Mesothelial cell of epicardium (in vitro differentiated cells): Measurements from ENCODE around the gene NUTF2. TPM values are rescaled to one million over a fixed set of nuclear protein-coding genes. Genes with fewer than 3 reads are reported as not detected.

Experiments
- DNase-seq, 2 experiments: peaks; one replicate each; pipeline ENCODE4 v3.0.0; 2021; ENCODE audit warnings: low spot score in 2 of 2; ENCODE audit not compliant: unreplicated experiment in 2 of 2
- H3K27ac Mint-ChIP-seq: 2 replicates; pipeline ENCODE4 v1.8.0; 2021; ENCODE audit warnings: mixed read lengths
- H3K27me3 Mint-ChIP-seq: 2 replicates; pipeline ENCODE4 v1.8.0; 2021; ENCODE audit warnings: low read depth, mixed read lengths
- H3K36me3 Mint-ChIP-seq: 2 replicates; pipeline ENCODE4 v1.8.0; 2021; ENCODE audit warnings: mixed read lengths
- H3K4me1 Mint-ChIP-seq: 2 replicates; pipeline ENCODE4 v1.8.0; 2021; ENCODE audit warnings: mixed read lengths
- H3K4me3 Mint-ChIP-seq: 2 replicates; pipeline ENCODE4 v1.8.0; 2021; ENCODE audit warnings: mild to moderate bottlenecking, moderate library complexity, mixed read lengths
- H3K9me3 Mint-ChIP-seq: 2 replicates; pipeline ENCODE4 v1.8.0; 2021; ENCODE audit warnings: mixed read lengths
- total RNA-seq: library from RNA; stranded (reverse); gene quantifications from 3 replicates; pipeline ENCODE4 v1.2.1, GENCODE V29; 2021
- TF ChIP-seq, protein P1 (sequence below): fragments of 200-600 bp; sonication (generic); IDR thresholded peaks from one replicate; pipeline ENCODE4 v1.5.0; 2021; ENCODE audit warnings: antibody characterized with exemption; ENCODE audit not compliant: unreplicated experiment

The NUTF2 gene
- total RNA-seq, 1 donor from 2014 or later, result 130 TPM

GRCh38 chr16:67814567-67814966, 32.2 kb upstream of the NUTF2 start:
- Mint-ChIP-seq H3K4me3 (no peak overlapping the region), H3K36me3 (no peaks in the 10 kb centered on the region), H3K4me1 (peaks cover 2% of the 10 kb centered on the region), H3K9me3 (no peaks in the 10 kb centered on the region), H3K27me3 (no peaks in the 10 kb centered on the region), H3K27ac (no peak overlapping the region)
- TF ChIP-seq, protein P1, sequence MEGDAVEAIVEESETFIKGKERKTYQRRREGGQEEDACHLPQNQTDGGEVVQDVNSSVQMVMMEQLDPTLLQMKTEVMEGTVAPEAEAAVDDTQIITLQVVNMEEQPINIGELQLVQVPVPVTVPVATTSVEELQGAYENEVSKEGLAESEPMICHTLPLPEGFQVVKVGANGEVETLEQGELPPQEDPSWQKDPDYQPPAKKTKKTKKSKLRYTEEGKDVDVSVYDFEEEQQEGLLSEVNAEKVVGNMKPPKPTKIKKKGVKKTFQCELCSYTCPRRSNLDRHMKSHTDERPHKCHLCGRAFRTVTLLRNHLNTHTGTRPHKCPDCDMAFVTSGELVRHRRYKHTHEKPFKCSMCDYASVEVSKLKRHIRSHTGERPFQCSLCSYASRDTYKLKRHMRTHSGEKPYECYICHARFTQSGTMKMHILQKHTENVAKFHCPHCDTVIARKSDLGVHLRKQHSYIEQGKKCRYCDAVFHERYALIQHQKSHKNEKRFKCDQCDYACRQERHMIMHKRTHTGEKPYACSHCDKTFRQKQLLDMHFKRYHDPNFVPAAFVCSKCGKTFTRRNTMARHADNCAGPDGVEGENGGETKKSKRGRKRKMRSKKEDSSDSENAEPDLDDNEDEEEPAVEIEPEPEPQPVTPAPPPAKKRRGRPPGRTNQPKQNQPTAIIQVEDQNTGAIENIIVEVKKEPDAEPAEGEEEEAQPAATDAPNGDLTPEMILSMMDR, result no peak
- DNase-seq, result no peak

GRCh38 chr16:67820608-67821259, 26.0 kb upstream of the NUTF2 start:
- no peaks in the 10 kb centered on the region for H3K9me3 Mint-ChIP-seq
- no peaks in the 10 kb centered on the region for H3K27me3 Mint-ChIP-seq
- no peak overlapping the region for H3K4me3 Mint-ChIP-seq
- peaks cover 2% of the 10 kb centered on the region for H3K4me1 Mint-ChIP-seq
- TF ChIP-seq, protein P1, result no peak
- H3K27ac Mint-ChIP-seq, result no peak overlapping the region
- DNase-seq, result no peak
- H3K36me3 Mint-ChIP-seq, result no peaks in the 10 kb centered on the region

- DNase-seq, result no peak
- H3K27ac Mint-ChIP-seq, result no peak overlapping the region
- H3K9me3 Mint-ChIP-seq, result no peaks in the 10 kb centered on the region
- no peak overlapping the region for H3K4me3 Mint-ChIP-seq
- peaks cover 5% of the 10 kb centered on the region for H3K36me3 Mint-ChIP-seq
- TF ChIP-seq, protein P1, result no peak
- no peaks in the 10 kb centered on the region for H3K4me1 Mint-ChIP-seq
- H3K27me3 Mint-ChIP-seq, result no peaks in the 10 kb centered on the region
Measured at GRCh38 chr16:67822511-67822910, 24.2 kb upstream of the NUTF2 start.

- Mint-ChIP-seq H3K9me3 (no peaks in the 10 kb centered on the region), H3K27ac (no peak overlapping the region), H3K36me3 (peaks cover 9% of the 10 kb centered on the region), H3K27me3 (no peaks in the 10 kb centered on the region), H3K4me1 (no peaks in the 10 kb centered on the region), H3K4me3 (no peak overlapping the region)
- DNase-seq, result no peak
- TF ChIP-seq, protein P1, result no peak
Measured at GRCh38 chr16:67825119-67825518, 21.6 kb upstream of the NUTF2 start.

GRCh38 chr16:67825906-67826305, 20.8 kb upstream of the NUTF2 start:
- no peaks in the 10 kb centered on the region for H3K27me3 Mint-ChIP-seq
- no peaks in the 10 kb centered on the region for H3K4me1 Mint-ChIP-seq

More at GRCh38 chr16:67825906-67826305, 20.8 kb upstream of the NUTF2 start:
- TF ChIP-seq, protein P1, result no peak
- DNase-seq, result no peak
- H3K4me3 Mint-ChIP-seq, result no peak overlapping the region
- H3K9me3 Mint-ChIP-seq, result no peaks in the 10 kb centered on the region
- H3K27ac Mint-ChIP-seq, result no peak overlapping the region
- H3K36me3 Mint-ChIP-seq, result peaks cover 9% of the 10 kb centered on the region
